Ishikawa (cell line): Measurements from ENCODE around the gene MYH7.

Experiments used
- CEBPB ChIP-seq: IDR thresholded peaks from 2 replicates; pipeline ENCODE4 v1.6.1; 2012
- CREB1 ChIP-seq: IDR thresholded peaks from 2 replicates; pipeline ENCODE4 v1.6.1; 2012; ENCODE audit warnings: low read depth
- EGR1 ChIP-seq: IDR thresholded peaks from 2 replicates; pipeline ENCODE4 v1.6.1; 2012
- EP300 ChIP-seq: IDR thresholded peaks from 2 replicates; pipeline ENCODE4 v1.6.1; 2012; ENCODE audit warnings: borderline replicate concordance
- FOXM1 ChIP-seq: IDR thresholded peaks from 2 replicates; pipeline ENCODE4 v1.6.1; 2012; ENCODE audit warnings: low read depth, borderline replicate concordance
- MAX ChIP-seq: IDR thresholded peaks from 2 replicates; pipeline ENCODE4 v1.6.1; 2012
- NFIC ChIP-seq: IDR thresholded peaks from 2 replicates; pipeline ENCODE4 v1.6.1; 2012
- RAD21 ChIP-seq: IDR thresholded peaks from 2 replicates; pipeline ENCODE4 v1.6.1; 2012; ENCODE audit warnings: low read depth
- REST ChIP-seq: IDR thresholded peaks from 2 replicates; pipeline ENCODE4 v1.6.1; 2012; ENCODE audit warnings: low read depth, mild to moderate bottlenecking
- TAF1 ChIP-seq: IDR thresholded peaks from 2 replicates; pipeline ENCODE4 v1.6.1; 2012; ENCODE audit warnings: low read depth, mild to moderate bottlenecking
- TCF12 ChIP-seq: IDR thresholded peaks from 2 replicates; pipeline ENCODE4 v1.6.1; 2012; ENCODE audit warnings: low read depth
- TEAD4 ChIP-seq: IDR thresholded peaks from 2 replicates; pipeline ENCODE4 v1.6.1; 2012
- YY1 ChIP-seq: IDR thresholded peaks from 2 replicates; pipeline ENCODE4 v1.6.1; 2012; ENCODE audit warnings: low read depth
- ZBTB7A ChIP-seq: IDR thresholded peaks from 2 replicates; pipeline ENCODE4 v1.6.1; 2012; ENCODE audit warnings: low read depth
- TF ChIP-seq, protein P1 (sequence below): IDR thresholded peaks from 2 replicates; pipeline ENCODE4 v1.6.1; 2012

The MYH7 gene

DNA sequence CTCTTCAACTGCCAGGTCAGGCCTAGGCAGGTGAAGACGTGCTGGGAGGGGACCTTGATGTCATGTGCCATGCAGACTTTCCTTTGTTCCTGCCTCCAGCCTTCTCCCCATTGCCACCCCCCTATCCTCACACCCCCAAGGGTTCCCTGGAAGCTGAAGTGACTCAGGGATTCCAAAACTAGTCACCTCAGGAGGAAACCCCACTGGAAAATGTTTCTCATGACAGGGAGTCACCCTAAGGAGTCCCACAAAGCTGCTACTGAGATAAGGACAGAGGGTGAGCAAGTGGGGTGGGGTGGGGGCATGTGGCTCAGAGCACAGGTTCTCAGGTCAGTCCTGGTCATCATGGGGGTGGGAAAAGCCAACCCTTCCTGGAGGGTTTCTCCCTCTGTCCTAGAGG lies 65.2 kb downstream of the MYH7 start:
- TF ChIP-seq RAD21 (no peak), EP300 (no peak), TEAD4 (no peak), NFIC (no peak), TCF12 (no peak), CEBPB (no peak), FOXM1 (no peak), REST (no peak), YY1 (no peak), CREB1 (no peak), TAF1 (no peak), MAX (no peak)
- TF ChIP-seq, protein P1, sequence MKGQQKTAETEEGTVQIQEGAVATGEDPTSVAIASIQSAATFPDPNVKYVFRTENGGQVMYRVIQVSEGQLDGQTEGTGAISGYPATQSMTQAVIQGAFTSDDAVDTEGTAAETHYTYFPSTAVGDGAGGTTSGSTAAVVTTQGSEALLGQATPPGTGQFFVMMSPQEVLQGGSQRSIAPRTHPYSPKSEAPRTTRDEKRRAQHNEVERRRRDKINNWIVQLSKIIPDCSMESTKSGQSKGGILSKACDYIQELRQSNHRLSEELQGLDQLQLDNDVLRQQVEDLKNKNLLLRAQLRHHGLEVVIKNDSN, result no peak

DNA sequence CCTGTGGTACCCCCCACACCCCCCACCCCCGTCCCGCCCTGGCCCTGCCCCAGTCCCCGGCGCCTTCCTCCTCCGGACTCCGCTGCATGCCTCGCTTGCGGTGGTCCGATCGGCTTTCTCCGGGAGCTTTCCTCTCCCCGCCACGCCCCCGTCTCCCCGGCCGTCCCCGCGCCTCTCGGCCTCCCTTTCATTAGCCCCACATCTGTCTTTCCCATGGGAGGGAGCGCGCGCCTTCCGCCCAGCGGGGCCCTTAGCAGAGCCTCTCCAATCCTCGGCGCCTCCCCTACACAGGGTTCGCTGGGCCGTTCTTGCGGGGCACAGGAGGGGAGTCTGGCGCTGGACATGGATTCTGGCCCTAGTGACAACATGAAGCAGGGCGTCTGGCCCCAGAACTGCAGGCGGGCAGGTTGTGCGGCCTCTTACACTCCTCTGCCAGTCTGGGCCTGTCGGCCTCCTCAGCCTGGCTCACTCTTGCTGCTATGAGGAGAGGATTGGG lies 69.0 kb downstream of the MYH7 start:
- TF ChIP-seq EP300 (no peak), MAX (no peak)

- no peak for TF ChIP-seq TAF1
- no peak for TF ChIP-seq RAD21
- TF ChIP-seq EGR1, result no peak
- no peak for TF ChIP-seq CEBPB
- TF ChIP-seq NFIC, result no peak
- no peak for TF ChIP-seq ZBTB7A
- TF ChIP-seq REST, result no peak
- no peak for TF ChIP-seq TCF12
- no peak for TF ChIP-seq EP300
Observed at GRCh38 chr14:23365732-23366425, 69.6 kb downstream of the MYH7 start.

DNA sequence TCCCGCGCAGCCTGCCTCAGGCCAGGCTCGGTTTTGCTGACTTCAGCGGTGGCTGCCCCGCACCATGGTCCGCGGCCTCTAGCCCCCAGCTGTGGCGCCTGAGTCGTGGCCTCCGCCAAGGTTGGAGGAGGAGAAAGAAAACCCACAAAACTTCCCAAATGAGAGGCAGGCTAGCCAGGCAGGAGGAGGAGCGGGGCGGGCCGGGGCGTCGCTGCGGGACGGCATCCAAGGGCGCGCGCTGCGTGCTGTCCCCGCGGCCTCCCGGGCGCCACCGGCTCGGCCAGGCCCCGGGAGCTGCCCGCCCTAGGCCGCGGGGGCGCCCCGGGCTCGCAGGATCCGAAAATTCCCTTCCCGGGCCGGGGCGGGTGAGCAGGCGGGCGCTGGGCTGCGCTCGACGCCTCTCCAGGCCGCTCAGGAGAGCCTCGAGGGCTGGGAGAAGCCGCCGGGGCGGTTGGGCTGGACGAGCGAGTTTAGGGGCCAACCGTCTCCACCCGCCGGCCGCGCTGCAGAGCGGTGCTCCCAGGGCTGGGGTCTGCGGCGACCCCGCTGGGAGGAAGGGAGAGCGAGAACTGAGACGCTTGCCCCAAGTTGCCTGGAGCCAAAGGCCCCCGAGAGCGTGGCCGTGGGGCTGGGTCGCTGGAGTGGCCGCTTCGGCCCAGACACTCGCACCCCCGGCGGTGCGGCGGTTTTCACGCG lies 70.3 kb downstream of the MYH7 start, which contains the start of gene EFS:
TSS of gene EFS (minus strand) at position 137 of the 696 bp plus-strand sequence. CDS start 147 bp downstream, outside the sequence.
- TF ChIP-seq MAX (no peak), REST (no peak), EGR1 (no peak), TCF12 (no peak), NFIC (no peak), CREB1 (no peak), ZBTB7A (no peak)
